GM21529 (cell line): Measurements from ENCODE around the gene SCN4B.

Experiments
- ATAC-seq: cut with Tn5 transposase; IDR thresholded peaks from one replicate; pipeline ENCODE4 v1.9.1; 2021; ENCODE audit not compliant: unreplicated experiment

SCN4B gene

GRCh38 chr11:118102721-118103261 is 49.8 kb downstream of the SCN4B start:
- ATAC-seq: no peak

- ATAC-seq: no peak
Observed at GRCh38 chr11:118100691-118101232, 51.9 kb downstream of the SCN4B start.

- ATAC-seq: no peak
Observed at GRCh38 chr11:118099838-118100556, 52.6 kb downstream of the SCN4B start.

GRCh38 chr11:118098996-118099837 is 53.4 kb downstream of the SCN4B start:
- no peak for ATAC-seq

- ATAC-seq: no peak
Observed at GRCh38 chr11:118095967-118096367, 56.7 kb downstream of the SCN4B start.

- ATAC-seq: no peak
Observed at GRCh38 chr11:118095493-118095892, 57.1 kb downstream of the SCN4B start.

- ATAC-seq: no peak
Observed at GRCh38 chr11:118092907-118093571, 59.6 kb downstream of the SCN4B start.

- no peak for ATAC-seq
Observed at GRCh38 chr11:118091690-118092089, 60.9 kb downstream of the SCN4B start.

GRCh38 chr11:118090545-118091162 is 62.0 kb downstream of the SCN4B start:
- ATAC-seq: no peak

- ATAC-seq: no peak
Observed at GRCh38 chr11:118088531-118088930, 64.1 kb downstream of the SCN4B start.

GRCh38 chr11:118087931-118088330 is 64.7 kb downstream of the SCN4B start:
- ATAC-seq: no peak

GRCh38 chr11:118086913-118087768 is 65.5 kb downstream of the SCN4B start, which contains the start of gene SMIM35:
Gene SMIM35 (minus strand): TSS chr11:118086963. CDS start chr11:118086757, 206 bp downstream.
- no peak for ATAC-seq

GRCh38 chr11:118084656-118085055 is 68.0 kb downstream of the SCN4B start:
- ATAC-seq: no peak

- ATAC-seq: no peak
Observed at GRCh38 chr11:118084247-118084646, 68.4 kb downstream of the SCN4B start.
